K562 treated with DMSO at 1 percent for 4 hours (cell line): ENCODE measurements around the gene KDM6B. TPM values are rescaled to one million over a fixed set of nuclear protein-coding genes. Genes with fewer than 3 reads are reported as not detected.

Experiments
- total RNA-seq: library from RNA; unstranded; fragments of 300-600 nt; gene quantifications from 2 replicates; pipeline ENCODE4 v1.2.3, GENCODE V29; 2022; ENCODE audit not compliant: insufficient read depth

KDM6B gene, protein sequence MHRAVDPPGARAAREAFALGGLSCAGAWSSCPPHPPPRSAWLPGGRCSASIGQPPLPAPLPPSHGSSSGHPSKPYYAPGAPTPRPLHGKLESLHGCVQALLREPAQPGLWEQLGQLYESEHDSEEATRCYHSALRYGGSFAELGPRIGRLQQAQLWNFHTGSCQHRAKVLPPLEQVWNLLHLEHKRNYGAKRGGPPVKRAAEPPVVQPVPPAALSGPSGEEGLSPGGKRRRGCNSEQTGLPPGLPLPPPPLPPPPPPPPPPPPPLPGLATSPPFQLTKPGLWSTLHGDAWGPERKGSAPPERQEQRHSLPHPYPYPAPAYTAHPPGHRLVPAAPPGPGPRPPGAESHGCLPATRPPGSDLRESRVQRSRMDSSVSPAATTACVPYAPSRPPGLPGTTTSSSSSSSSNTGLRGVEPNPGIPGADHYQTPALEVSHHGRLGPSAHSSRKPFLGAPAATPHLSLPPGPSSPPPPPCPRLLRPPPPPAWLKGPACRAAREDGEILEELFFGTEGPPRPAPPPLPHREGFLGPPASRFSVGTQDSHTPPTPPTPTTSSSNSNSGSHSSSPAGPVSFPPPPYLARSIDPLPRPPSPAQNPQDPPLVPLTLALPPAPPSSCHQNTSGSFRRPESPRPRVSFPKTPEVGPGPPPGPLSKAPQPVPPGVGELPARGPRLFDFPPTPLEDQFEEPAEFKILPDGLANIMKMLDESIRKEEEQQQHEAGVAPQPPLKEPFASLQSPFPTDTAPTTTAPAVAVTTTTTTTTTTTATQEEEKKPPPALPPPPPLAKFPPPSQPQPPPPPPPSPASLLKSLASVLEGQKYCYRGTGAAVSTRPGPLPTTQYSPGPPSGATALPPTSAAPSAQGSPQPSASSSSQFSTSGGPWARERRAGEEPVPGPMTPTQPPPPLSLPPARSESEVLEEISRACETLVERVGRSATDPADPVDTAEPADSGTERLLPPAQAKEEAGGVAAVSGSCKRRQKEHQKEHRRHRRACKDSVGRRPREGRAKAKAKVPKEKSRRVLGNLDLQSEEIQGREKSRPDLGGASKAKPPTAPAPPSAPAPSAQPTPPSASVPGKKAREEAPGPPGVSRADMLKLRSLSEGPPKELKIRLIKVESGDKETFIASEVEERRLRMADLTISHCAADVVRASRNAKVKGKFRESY (N-terminal part only)
- total RNA-seq = 16.3 and 17.1 TPM in 2 replicates

DNA sequence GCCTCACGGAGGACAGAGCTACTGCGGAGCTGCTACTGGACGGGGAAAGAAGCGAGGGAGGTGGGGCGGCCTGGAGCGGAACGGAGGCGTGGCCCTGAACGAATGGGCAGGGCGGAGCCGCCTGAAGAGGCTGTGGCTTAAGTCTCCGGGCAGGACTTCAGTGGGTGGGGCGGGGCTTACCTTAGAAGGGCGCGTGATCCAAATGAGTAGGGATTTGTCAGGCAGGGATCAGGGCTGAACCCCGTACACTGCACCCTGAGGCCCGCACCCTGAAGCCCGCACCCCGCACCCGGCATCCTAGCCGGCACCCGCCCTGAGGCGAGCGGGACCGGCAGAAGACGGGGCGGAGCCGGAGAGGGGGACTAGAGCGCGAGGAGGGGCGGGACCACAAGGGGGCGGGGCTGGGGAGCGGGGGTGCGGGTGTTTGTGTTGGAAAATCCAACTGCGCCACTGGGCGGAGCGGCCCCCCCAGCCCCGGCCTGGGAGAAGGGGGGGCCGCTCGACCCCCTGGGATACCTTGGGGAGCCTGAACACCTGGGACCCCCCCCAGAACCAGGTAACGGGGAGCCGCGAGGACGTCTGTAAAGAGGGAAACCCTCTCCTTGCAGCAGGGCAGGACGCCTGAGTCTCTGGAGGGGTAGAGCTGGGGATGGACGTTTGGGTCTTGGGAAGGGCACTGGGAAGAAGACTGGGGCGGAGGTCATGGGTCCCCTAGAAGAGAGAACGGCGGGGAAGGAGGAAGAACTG lies at the start of gene KDM6B:
Gene KDM6B (plus strand): TSS at position 423 of the 747 bp plus-strand sequence. CDS start 11,338 bp downstream, outside the sequence.

DNA sequence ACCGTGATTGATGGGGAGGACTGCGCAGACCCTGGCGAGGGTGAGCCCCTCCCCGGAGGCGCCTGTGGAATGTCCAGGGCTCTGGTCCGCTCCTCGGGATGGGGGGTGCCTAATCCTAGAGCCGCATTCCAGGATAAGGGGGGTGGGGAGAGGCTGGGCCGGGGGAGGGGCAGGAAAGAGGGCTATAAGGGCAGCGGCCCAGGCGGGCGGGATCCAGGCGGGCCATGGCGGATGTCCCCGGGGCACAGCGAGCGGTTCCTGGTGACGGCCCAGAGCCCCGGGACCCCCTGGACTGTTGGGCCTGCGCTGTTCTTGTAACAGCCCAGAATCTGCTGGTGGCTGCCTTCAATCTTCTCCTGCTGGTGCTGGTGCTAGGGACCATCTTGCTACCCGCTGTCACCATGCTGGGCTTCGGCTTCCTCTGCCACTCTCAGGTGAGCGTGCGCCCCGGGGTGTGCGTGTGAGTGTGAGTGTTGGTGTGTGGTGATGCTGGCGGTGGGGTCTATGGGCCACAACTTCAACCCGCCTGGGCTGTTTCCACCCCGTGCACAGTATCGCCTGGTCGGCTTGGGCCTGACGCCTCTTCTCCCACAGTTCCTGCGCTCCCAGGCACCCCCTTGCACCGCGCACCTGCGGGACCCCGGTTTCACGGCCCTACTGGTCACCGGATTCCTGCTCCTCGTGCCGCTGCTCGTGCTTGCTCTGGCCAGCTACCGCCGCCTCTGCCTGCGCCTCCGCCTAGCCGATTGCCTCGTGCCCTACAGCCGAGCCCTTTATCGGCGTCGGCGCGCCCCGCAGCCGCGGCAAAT lies 21.0 kb downstream of the KDM6B start, which contains the start of gene TMEM88:
Gene TMEM88 (plus strand): TSS at position 216 of the 809 bp plus-strand sequence. CDS start 9 bp downstream, at position 225.

DNA sequence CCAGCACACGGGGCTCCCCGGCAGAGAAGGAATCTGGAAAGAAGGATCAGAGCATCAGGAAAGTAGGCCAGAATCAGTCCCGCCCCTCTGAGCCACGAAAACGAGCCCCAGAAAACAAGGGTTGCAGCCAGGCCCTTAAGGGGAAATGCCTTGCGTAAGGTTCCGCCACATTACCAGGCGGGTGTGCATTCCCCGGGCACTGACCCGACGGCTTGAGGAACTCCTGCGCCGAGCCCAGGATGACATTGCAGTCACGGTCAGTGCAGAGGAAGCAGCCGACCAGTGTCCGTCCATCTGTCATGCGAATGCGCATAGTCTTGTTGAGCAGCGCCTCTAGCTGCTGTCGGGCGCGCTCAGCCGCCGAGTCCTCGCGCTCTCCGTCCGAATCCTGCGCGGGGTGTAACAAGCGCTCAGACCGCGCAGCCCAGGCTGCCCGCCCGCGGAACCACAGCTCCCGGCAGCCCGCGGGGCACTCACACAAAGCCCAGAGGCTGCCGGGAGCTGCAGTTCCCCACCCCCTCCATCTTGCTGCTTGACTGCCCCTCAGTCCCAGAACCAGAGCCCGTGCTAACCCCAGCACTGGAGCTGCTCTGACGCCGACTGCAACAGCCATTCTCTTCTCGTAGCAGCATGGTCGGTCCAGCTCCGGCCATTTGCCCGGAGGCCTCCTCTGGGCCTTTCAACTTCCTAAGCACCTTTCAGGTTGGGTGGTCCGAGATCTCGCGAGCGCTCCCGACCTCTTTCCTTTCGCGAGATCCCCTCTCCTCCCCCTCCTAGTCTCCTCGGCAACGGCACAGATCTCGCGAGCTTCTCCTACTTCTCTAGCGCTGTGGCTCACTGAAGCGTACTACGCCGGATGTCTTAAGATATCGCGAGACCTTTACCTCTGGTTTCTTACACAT lies 23.0 kb downstream of the KDM6B start, which contains the start of gene NAA38:
Gene NAA38 (minus strand): TSS at position 749 of the 902 bp plus-strand sequence. CDS start 96 bp downstream, at position 653.

DNA sequence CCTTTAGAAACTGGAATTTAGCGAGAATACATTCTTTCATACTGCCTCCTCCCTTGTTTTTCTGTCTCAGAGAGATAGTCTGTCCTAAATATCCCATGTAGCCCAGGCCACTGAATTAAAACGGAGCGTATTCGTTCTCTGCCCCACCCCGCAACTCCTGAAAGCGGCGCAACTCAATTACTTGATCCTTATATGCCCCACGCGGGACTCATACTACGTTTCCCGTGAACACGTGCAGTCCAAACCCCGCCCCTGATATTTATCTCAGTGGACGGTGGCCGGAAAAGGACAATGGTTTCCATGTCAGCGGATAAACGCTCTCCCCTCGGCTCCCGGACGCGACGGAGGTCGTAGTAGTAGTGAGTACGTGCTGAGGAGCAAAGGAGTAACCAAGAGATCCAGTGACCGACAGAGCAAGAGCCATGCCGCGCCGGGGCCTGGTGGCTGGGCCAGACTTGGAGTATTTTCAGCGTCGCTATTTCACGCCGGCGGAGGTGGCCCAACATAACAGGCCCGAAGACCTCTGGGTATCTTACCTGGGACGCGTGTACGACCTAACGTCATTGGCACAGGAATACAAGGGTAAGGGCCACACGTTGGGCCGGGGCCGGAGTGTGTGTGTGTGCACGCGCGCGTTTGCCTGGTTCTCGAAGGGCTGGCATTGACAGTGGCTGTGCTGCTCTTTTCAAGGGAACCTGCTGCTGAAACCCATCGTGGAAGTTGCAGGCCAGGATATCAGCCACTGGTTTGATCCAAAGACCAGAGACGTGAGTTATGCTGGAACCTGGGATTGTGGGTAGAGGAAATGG lies 23.9 kb downstream of the KDM6B start, which contains the start of gene CYB5D1:
Gene CYB5D1 (plus strand): TSS at position 291 of the 809 bp plus-strand sequence. CDS start 132 bp downstream, at position 423.

Other genes starting within 250 kb of the KDM6B start
- 4.0 and 8.5 TPM in 2 replicates for gene SOX15, start 244.1 kb upstream of the KDM6B start, total RNA-seq
- gene FXR2, start 219.3 kb upstream of the KDM6B start, total RNA-seq = 40.7 and 49.2 TPM in 2 replicates
- 29.5 and 43.0 TPM in 2 replicates for gene SAT2, start 206.4 kb upstream of the KDM6B start, total RNA-seq
- not detected in 2 replicates for gene SHBG, start 204.1 kb upstream of the KDM6B start, total RNA-seq
- gene ATP1B2, start 183.3 kb upstream of the KDM6B start, total RNA-seq = 2.0 and 3.5 TPM in 2 replicates
- gene TP53, start 146.7 kb upstream of the KDM6B start, total RNA-seq = 5.5 and 5.8 TPM in 2 replicates
- gene WRAP53, start 145.7 kb upstream of the KDM6B start, total RNA-seq = 29.2 and 33.1 TPM in 2 replicates
- gene EFNB3, start 129.0 kb upstream of the KDM6B start, total RNA-seq = not detected in 2 replicates
- gene DNAH2, start 116.5 kb upstream of the KDM6B start, total RNA-seq = not detected in 2 replicates
- gene TMEM88, start 20.8 kb downstream of the KDM6B start, total RNA-seq = 1.4 TPM in 1 of 2 replicates, not detected in the other
- 27.8 and 29.8 TPM in 2 replicates for gene NAA38, start 23.3 kb downstream of the KDM6B start, total RNA-seq
- gene CYB5D1, start 23.8 kb downstream of the KDM6B start, total RNA-seq = 1.2 and 3.8 TPM in 2 replicates
- 28.9 and 41.1 TPM in 2 replicates for gene CHD3, start 54.6 kb downstream of the KDM6B start, total RNA-seq
- gene RNF227, start 82.1 kb downstream of the KDM6B start, total RNA-seq = 0.99 and 8.4 TPM in 2 replicates
- 0.51 and 2.6 TPM in 2 replicates for gene KCNAB3, start 95.6 kb downstream of the KDM6B start, total RNA-seq
- 103 and 117 TPM in 2 replicates for gene TRAPPC1, start 97.7 kb downstream of the KDM6B start, total RNA-seq
- gene CNTROB, start 98.0 kb downstream of the KDM6B start, total RNA-seq = 17.7 and 26.8 TPM in 2 replicates
- gene GUCY2D, start 168.4 kb downstream of the KDM6B start, total RNA-seq = not detected in 2 replicates
- gene ALOX15B, start 204.8 kb downstream of the KDM6B start, total RNA-seq = not detected in 2 replicates